ENCODE measurements around the gene GJB2.

Gene GJB2

DNA sequence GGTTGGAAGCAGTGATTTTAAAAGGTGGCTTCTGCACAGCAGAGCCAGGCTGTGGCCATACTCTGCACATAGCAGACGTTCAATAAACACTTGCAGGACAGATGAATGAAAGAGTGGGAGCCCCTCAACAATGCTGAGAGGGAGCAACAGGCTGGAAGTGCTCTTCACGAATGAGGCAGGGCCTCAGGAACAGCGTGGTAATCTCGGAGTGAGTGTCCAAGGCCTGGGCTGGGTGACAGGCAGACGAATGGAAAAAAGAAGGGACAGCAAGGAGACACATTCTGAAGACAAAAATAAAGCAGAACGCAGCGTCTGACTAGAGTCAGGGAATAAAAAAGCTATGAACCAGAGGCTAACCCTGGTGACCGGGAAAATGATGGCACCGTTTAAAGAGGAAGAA lies 43.0 kb downstream of the GJB2 start:
- H3K4me3 ChIP-seq (ENCODE audit: low read depth, low read length), result no peak overlapping the region
- no peak overlapping the region for H3K9ac ChIP-seq (ENCODE audit: low read length)
- no peaks in the 10 kb centered on the region for H3K4me1 ChIP-seq (ENCODE audit: control insufficient read depth, insufficient read depth, low read length)
- peaks cover 4% of the 10 kb centered on the region; the same call in 1 of the 2 replicates for H3K27me3 ChIP-seq (ENCODE audit: control insufficient read depth, insufficient read depth, low read length)
- no peak overlapping the region for H3K27ac ChIP-seq (ENCODE audit: low read depth, low read length)
- H3K9me3 ChIP-seq (ENCODE audit: control insufficient read depth, insufficient read depth, low read depth, low read length), result no peaks in the 10 kb centered on the region
- no peaks in the 10 kb centered on the region for H3K36me3 ChIP-seq (ENCODE audit: control insufficient read depth, insufficient read depth, low read length)

DNA sequence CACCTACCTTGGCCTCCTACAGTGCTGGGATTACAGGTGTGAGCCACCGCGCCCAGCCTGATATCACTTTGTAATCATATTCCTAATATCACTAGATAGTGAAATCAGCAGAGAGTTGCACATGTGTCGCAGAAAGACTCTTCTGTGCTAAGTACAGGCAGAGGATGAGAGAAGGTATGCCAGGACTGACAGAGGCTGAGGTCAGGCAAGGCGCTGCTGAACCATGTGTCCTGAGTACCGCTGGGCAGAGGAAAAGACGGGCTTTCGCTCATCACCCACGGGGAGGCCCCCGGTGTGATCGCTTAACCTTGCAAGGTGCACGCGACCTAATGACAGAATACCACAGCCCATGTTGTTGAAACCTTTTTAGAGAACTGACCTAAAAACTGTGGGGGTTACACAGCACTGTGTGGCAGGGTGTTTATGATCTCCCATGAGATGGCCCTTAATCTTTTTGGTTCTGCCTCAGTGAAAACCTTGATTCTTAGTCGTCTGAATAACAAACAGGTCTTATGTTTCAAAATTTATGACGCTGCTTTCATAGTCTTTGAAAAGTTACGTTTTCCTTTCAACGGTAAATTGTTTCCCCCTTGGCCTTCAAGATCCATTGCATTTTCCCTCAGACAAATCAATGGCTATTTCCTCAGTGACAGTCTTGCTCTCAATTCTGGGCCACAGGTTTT lies 44.1 kb downstream of the GJB2 start:
- peaks cover 4% of the 10 kb centered on the region; the same call in 1 of the 2 replicates for H3K27me3 ChIP-seq (ENCODE audit: control insufficient read depth, insufficient read depth, low read length)
- H3K36me3 ChIP-seq (ENCODE audit: control insufficient read depth, insufficient read depth, low read length), result no peaks in the 10 kb centered on the region
- no peak overlapping the region for H3K27ac ChIP-seq (ENCODE audit: low read depth, low read length)
- no peak overlapping the region for H3K9ac ChIP-seq (ENCODE audit: low read length)
- no peaks in the 10 kb centered on the region for H3K9me3 ChIP-seq (ENCODE audit: control insufficient read depth, insufficient read depth, low read depth, low read length)
- H3K4me3 ChIP-seq (ENCODE audit: low read depth, low read length), result no peak overlapping the region
- no peaks in the 10 kb centered on the region for H3K4me1 ChIP-seq (ENCODE audit: control insufficient read depth, insufficient read depth, low read length)

GRCh38 chr13:20146381-20146780 lies 46.4 kb downstream of the GJB2 start:
- Histone ChIP-seq H3K9me3 (ENCODE audit: control insufficient read depth, insufficient read depth, low read depth, low read length) (no peaks in the 10 kb centered on the region), H3K4me1 (ENCODE audit: control insufficient read depth, insufficient read depth, low read length) (no peaks in the 10 kb centered on the region), H3K36me3 (ENCODE audit: control insufficient read depth, insufficient read depth, low read length) (no peaks in the 10 kb centered on the region), H3K9ac (ENCODE audit: low read length) (no peak overlapping the region), H3K4me3 (ENCODE audit: low read depth, low read length) (no peak overlapping the region), H3K27me3 (ENCODE audit: control insufficient read depth, insufficient read depth, low read length) (peaks cover 6% of the 10 kb centered on the region; the same call in 1 of the 2 replicates), H3K27ac (ENCODE audit: low read depth, low read length) (no peak overlapping the region)

DNA sequence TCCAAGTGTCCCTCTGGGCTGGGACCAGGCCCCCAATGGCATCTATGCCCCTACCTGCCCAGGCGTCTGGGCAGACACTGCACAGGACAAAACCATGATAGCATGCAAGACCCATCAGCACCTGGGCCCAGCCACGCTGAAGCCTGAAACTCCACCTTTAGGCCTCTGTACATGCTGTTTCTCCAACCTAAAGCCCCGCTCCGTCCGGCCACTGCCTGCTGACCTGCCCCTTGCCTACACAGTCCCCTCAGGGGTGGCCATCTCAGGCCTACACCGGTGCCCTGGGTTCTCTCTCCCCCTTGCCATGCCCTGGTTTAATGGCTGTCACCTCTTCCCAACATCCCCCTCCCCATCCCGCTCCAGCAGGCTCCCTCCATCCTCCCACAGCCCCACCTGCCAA lies 47.2 kb downstream of the GJB2 start:
- no peak overlapping the region for H3K4me3 ChIP-seq (ENCODE audit: low read depth, low read length)

DNA sequence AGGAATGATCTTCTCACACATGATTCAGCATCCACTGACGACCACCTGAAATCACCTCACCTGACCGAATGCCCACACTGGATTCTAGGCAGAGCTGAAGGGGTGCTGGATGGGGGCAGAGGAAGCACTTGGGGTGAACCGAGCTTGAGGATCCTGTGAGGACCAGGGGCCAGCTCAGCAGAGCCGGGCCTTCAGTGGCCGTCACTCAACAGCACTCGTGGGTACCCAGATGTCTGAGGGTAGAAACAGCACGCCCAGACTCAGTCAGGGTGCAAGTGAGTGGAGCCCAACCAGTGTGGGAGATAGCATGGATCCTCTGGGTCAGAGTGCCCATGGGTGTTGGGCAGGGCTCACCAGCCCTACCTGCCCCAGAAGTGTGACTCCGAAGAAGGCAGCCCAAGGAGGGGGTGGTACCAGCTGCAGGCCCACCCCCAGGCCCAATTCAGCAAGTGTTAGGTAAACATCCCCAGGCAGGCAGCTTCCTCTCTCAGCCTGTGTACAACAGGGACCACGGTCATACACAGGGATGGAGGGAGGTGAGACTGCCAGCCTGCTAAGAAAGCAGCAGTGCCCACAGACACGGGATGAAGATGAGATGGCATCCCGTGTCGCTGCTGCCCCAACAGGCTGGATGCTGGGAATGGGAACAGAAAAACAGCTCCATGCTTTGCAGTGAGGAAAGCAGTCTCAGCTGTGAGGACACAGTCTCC lies 48.4 kb downstream of the GJB2 start:
- H3K9me3 ChIP-seq (ENCODE audit: control insufficient read depth, insufficient read depth, low read depth, low read length), result no peaks in the 10 kb centered on the region
- H3K27me3 ChIP-seq (ENCODE audit: control insufficient read depth, insufficient read depth, low read length), result peaks cover 6% of the 10 kb centered on the region; the same call in 1 of the 2 replicates

More for the DNA sequence above, 47.2 kb downstream of the GJB2 start:
- Histone ChIP-seq H3K9me3 (ENCODE audit: control insufficient read depth, insufficient read depth, low read depth, low read length) (no peaks in the 10 kb centered on the region), H3K27me3 (ENCODE audit: control insufficient read depth, insufficient read depth, low read length) (peaks cover 6% of the 10 kb centered on the region; the same call in 1 of the 2 replicates), H3K4me1 (ENCODE audit: control insufficient read depth, insufficient read depth, low read length) (no peaks in the 10 kb centered on the region), H3K36me3 (ENCODE audit: control insufficient read depth, insufficient read depth, low read length) (no peaks in the 10 kb centered on the region), H3K27ac (ENCODE audit: low read depth, low read length) (no peak overlapping the region), H3K9ac (ENCODE audit: low read length) (no peak overlapping the region)

GRCh38 chr13:20142927-20143480 lies 49.7 kb downstream of the GJB2 start:
- no peaks in the 10 kb centered on the region for H3K9me3 ChIP-seq (ENCODE audit: control insufficient read depth, insufficient read depth, low read depth, low read length)
- no peak overlapping the region for H3K4me3 ChIP-seq (ENCODE audit: low read depth, low read length)
- no peaks in the 10 kb centered on the region for H3K36me3 ChIP-seq (ENCODE audit: control insufficient read depth, insufficient read depth, low read length)
- H3K4me1 ChIP-seq (ENCODE audit: control insufficient read depth, insufficient read depth, low read length), result no peaks in the 10 kb centered on the region
- H3K27me3 ChIP-seq (ENCODE audit: control insufficient read depth, insufficient read depth, low read length), result peaks cover 7% of the 10 kb centered on the region; the same call in 1 of the 2 replicates
- H3K9ac ChIP-seq (ENCODE audit: low read length), result no peak overlapping the region
- no peak overlapping the region for H3K27ac ChIP-seq (ENCODE audit: low read depth, low read length)

More for the DNA sequence above, 48.4 kb downstream of the GJB2 start:
- no peaks in the 10 kb centered on the region for H3K4me1 ChIP-seq (ENCODE audit: control insufficient read depth, insufficient read depth, low read length)
- no peak overlapping the region for H3K4me3 ChIP-seq (ENCODE audit: low read depth, low read length)
- no peak overlapping the region for H3K27ac ChIP-seq (ENCODE audit: low read depth, low read length)
- H3K9ac ChIP-seq (ENCODE audit: low read length), result no peak overlapping the region
- H3K36me3 ChIP-seq (ENCODE audit: control insufficient read depth, insufficient read depth, low read length), result no peaks in the 10 kb centered on the region

DNA sequence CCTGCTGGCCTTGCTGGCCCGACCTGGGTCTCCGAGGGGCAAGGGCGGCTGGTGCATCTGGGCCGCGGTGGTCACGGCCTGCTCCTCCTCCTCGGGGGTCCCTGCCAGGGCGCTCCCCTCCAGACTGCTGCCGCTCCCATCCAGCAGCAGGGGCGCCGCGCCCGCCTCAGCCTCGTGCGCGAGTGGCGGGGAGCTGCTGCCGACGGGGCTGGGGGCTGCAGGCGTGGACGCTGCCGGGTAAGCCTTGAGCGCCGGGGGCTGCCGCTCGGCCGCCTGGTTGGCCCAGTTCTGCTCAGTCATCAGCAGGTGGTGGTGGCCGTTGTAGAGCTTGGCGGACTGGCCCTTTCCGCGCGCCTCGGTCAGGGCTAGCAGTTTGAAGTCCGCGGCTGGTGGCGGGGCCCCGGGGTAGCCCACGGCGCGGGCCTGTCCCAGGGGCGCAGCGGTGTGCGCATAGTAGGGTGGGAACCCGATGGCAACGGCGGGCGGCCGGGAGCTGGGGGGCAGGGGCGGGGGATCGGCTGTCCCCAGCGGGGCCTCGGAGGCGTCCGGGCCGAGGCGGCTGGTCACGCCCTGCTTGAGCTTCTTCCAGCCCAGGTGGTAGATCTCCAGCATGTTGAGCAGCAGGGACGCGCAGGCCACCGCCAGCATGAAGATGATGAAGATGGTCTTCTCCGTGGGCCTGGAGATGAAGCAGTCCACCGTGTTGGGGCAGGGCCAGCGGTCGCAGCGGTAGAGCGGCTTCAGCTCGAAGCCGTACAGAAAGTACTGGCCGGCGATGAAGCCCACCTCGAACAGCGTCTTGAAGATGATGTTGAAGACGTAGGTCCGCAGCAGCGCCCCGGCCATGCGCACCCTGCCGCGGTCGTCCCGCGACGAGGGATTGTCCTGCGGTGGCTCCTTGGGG lies 50.5 kb downstream of the GJB2 start:
- Histone ChIP-seq H3K9ac (ENCODE audit: low read length) (no peak overlapping the region), H3K36me3 (ENCODE audit: control insufficient read depth, insufficient read depth, low read length) (no peaks in the 10 kb centered on the region), H3K27ac (ENCODE audit: low read depth, low read length) (no peak overlapping the region), H3K9me3 (ENCODE audit: control insufficient read depth, insufficient read depth, low read depth, low read length) (no peaks in the 10 kb centered on the region), H3K4me1 (ENCODE audit: control insufficient read depth, insufficient read depth, low read length) (no peaks in the 10 kb centered on the region), H3K27me3 (ENCODE audit: control insufficient read depth, insufficient read depth, low read length) (peaks cover 10% of the 10 kb centered on the region), H3K4me3 (ENCODE audit: low read depth, low read length) (no peak overlapping the region)

GRCh38 chr13:20141238-20142022 lies 51.3 kb downstream of the GJB2 start:
- no peaks in the 10 kb centered on the region for H3K36me3 ChIP-seq (ENCODE audit: control insufficient read depth, insufficient read depth, low read length)
- H3K9me3 ChIP-seq (ENCODE audit: control insufficient read depth, insufficient read depth, low read depth, low read length), result no peaks in the 10 kb centered on the region
- no peak overlapping the region for H3K4me3 ChIP-seq (ENCODE audit: low read depth, low read length)
- H3K27ac ChIP-seq (ENCODE audit: low read depth, low read length), result no peak overlapping the region
- H3K9ac ChIP-seq (ENCODE audit: low read length), result no peak overlapping the region
- 0 out of 2 replicates have a peak, but pooled peaks cover 2% of the 10 kb centered on the region for H3K4me1 ChIP-seq (ENCODE audit: control insufficient read depth, insufficient read depth, low read length)
- peaks cover 19% of the 10 kb centered on the region for H3K27me3 ChIP-seq (ENCODE audit: control insufficient read depth, insufficient read depth, low read length)

DNA sequence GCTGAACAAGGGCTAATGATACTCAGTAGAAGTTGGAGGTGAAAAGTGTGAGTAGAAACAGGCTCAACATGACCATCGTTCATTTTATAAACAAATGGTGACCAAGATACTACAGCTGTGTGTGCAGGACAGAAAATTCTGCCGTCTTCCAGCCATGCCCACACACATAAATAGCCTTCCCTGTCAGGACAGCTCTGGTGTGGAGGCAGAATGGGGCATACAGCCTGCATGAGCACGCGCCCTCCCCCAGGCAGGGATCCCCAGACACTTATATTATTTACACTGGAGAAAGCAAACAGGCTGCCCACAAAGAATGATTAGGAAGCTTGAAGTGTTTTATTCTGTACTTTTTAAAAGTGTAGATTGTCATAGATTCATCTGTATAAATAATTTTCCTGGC lies 52.3 kb downstream of the GJB2 start:
- Histone ChIP-seq H3K36me3 (ENCODE audit: control insufficient read depth, insufficient read depth, low read length) (no peaks in the 10 kb centered on the region), H3K27ac (ENCODE audit: low read depth, low read length) (no peak overlapping the region), H3K4me1 (ENCODE audit: control insufficient read depth, insufficient read depth, low read length) (0 out of 2 replicates have a peak, but pooled peaks cover 2% of the 10 kb centered on the region), H3K27me3 (ENCODE audit: control insufficient read depth, insufficient read depth, low read length) (peaks cover 21% of the 10 kb centered on the region), H3K9ac (ENCODE audit: low read length) (no peak overlapping the region), H3K4me3 (ENCODE audit: low read depth, low read length) (no peak overlapping the region), H3K9me3 (ENCODE audit: control insufficient read depth, insufficient read depth, low read depth, low read length) (no peaks in the 10 kb centered on the region)

- no peak overlapping the region for H3K27ac ChIP-seq (ENCODE audit: low read depth, low read length)
- no peaks in the 10 kb centered on the region for H3K36me3 ChIP-seq (ENCODE audit: control insufficient read depth, insufficient read depth, low read length)
- peaks cover 21% of the 10 kb centered on the region for H3K27me3 ChIP-seq (ENCODE audit: control insufficient read depth, insufficient read depth, low read length)
- H3K4me3 ChIP-seq (ENCODE audit: low read depth, low read length), result no peak overlapping the region
- H3K9me3 ChIP-seq (ENCODE audit: control insufficient read depth, insufficient read depth, low read depth, low read length), result no peaks in the 10 kb centered on the region
- H3K4me1 ChIP-seq (ENCODE audit: control insufficient read depth, insufficient read depth, low read length), result 0 out of 2 replicates have a peak, but pooled peaks cover 2% of the 10 kb centered on the region
- no peak overlapping the region for H3K9ac ChIP-seq (ENCODE audit: low read length)
Observed at GRCh38 chr13:20137875-20138274, 54.9 kb downstream of the GJB2 start.
